ENCODE results near the gene ARPC3.

ARPC3 gene

DNA sequence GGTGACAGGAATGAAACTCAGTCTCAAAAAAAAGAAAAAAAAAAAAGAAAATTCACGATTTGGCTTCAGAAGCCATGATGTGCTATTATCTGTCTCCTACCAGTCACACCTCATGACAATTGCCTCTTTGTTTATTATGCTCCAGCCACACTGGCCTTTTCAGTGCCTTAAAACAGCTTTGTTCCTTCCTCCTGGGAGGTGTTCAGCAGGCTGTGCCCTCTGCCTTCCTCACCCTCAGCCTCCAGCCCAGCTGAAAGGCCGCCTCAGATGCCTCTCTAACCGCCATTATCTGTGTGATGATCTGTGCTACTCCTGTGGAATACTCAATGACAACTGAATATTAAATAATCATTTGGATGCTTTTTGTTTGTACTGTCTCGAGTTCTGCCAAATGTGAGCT is 8.6 kb upstream of the ARPC3 start:
- TF ChIP-seq, protein P1, sequence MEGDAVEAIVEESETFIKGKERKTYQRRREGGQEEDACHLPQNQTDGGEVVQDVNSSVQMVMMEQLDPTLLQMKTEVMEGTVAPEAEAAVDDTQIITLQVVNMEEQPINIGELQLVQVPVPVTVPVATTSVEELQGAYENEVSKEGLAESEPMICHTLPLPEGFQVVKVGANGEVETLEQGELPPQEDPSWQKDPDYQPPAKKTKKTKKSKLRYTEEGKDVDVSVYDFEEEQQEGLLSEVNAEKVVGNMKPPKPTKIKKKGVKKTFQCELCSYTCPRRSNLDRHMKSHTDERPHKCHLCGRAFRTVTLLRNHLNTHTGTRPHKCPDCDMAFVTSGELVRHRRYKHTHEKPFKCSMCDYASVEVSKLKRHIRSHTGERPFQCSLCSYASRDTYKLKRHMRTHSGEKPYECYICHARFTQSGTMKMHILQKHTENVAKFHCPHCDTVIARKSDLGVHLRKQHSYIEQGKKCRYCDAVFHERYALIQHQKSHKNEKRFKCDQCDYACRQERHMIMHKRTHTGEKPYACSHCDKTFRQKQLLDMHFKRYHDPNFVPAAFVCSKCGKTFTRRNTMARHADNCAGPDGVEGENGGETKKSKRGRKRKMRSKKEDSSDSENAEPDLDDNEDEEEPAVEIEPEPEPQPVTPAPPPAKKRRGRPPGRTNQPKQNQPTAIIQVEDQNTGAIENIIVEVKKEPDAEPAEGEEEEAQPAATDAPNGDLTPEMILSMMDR (IDR thresholded peaks at IDR 0.05), result no peak

DNA sequence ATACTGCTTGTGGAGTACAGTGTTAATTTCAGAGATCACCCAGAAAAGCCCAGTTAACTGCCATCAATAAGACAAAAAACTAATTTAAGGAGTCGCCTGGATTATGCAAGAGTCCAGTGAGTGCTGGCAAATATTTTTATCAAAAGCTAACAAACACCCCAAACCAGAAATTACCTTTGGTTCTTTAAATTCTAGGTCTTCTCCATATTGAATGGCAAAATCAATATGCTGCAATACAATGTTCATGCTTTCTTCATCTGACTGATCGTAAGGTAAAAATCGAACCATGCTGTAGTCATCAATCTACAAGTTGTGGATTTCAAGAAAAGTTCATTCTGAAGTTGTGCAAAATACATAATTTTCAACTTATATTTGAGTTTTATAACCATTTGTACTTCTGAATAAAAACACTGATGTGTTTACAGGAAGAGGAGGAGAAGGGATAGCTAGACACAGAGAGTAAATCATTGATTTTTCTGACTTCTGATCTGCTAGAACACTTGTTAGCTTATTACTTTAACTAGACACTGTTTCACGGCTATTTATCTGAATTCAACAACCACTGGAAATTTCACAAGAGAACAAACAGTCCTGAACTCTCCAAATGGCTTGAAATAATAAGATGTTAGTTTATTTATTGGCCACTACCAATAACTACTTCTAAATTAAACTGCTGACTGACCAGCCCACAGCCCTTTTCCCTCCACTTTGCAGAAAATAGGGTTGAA is 3.6 kb upstream of the ARPC3 start:
- TF ChIP-seq, protein P1 (IDR thresholded peaks at IDR 0.05), result no peak

DNA sequence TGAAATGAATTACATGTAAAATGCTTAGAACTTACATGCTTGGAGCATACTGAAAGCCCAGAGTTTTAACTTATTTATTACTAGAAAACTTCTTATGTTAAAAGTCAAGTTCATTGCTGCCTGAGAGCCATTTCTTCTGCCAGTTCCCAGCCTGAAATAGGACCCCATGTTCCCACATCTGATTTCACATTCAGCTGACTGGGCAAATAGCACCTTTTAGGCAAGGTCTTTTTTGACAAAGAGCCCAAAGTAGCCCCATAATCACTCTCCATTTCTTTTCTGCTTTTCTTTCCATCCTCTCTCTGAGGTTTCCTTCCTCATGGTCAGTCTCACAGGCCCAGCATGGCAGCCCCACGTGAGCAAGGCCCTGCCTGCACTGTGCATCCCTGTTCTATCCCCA is 1.1 kb upstream of the ARPC3 start:
- TF ChIP-seq, protein P1 (IDR thresholded peaks at IDR 0.05), result no peak

DNA sequence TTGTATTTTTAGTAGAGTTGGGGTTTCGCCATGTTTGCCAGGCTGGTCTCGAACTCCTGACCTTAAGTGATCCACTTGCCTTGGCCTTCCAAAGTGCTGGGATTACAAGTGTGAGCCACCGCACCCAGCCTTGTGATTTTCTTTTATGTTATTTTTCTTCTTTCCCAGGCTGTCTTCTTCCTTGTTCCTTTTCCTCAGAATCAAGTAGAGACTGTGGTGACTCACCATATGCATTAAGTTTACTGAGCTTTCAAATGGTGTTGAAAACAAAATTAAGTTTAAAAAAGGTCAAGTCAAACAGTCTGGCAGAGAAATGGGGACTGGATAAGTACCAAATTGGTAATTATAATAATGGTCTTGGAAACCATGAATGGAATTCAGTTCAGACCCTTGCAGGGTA is 5.7 kb downstream of the ARPC3 start:
- TF ChIP-seq, protein P1 (IDR thresholded peaks at IDR 0.05), result no peak

DNA sequence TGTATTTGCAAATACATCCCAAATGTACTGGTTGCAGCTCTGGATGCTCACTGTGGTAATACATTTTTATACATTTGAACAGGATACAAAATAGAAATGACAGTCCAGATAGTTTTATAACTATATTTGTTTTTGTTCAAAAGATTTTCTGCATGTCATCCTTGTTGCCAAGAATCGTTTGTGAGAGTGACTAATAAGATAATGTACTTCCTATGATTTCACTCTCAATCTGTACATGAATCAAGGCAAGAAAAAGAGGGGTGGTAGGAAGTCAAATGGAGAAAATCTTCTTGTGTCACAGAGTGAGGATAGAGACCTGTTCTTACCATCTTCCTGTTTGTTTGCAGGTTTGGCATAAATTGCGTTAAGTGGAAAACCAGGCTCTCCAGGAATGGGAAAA is 13.9 kb downstream of the ARPC3 start:
- TF ChIP-seq, protein P1 (IDR thresholded peaks at IDR 0.05), result no peak

DNA sequence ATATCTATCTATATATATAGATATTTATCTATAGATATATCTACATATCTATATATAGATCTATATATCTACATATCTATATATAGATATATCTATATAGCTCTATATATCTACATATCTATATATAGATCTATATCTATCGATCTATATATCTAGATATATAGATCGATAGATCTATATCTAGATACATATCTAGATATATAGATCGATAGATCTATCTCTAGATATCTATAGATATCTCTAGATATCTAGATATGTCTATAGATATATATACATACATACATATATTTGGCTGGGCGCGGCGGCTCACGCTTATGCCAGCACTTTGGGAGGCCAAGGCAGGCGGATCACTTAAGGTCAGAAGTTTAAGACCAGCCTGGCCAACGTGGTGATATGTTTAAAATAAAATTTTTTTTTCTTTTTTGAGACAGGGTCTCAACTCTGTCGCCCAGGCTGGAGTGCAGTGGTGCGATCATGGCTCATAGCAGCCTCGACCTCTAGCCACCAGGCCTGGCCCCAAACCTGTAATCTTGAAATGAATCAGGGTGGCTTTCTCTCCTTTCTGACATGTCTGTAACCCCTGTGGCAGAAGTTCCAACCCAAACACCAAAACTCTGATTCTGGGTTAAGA is 18.1 kb downstream of the ARPC3 start:
- TF ChIP-seq, protein P1 (IDR thresholded peaks at IDR 0.05), result no peak

DNA sequence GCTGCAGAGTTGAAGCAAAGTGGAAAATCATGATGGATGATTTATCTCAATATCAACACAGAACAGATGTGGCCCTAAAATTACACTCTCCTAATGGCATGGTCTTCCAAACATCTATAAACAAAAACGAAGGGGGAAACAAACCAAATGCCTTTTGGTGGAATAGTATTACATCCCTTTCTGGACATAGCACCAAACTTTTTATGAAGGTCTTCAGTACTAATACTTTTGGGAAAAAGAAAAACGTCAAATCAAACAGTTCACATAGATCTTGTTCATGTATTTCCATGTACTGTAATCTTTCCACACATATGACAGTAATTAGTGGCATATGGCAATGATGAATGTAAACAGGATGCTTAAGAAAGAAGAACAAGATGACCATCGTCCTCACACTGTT is 23.7 kb downstream of the ARPC3 start:
- TF ChIP-seq, protein P1 (IDR thresholded peaks at IDR 0.05), result no peak

Measured in LNCAP (cell line).